Colonic mucosa (tissue), 4 donors: Measurements from ENCODE around the gene PTPRM. TPM values are rescaled to one million over a fixed set of nuclear protein-coding genes. Genes with fewer than 3 reads are reported as not detected.

Experiments used
- DNase-seq: peaks from one replicate; pipeline ENCODE4 v3.0.0-alpha.2; 2020
- H3K27ac ChIP-seq: fragments of 200-600 bp; one replicate; pipeline ENCODE4 v1.8.0; 2021
- H3K27me3 ChIP-seq: fragments of 200-600 bp; one replicate; pipeline ENCODE4 v1.8.0; 2021
- H3K36me3 ChIP-seq: fragments of 200-600 bp; one replicate; pipeline ENCODE4 v1.8.0; 2021
- H3K4me1 ChIP-seq: fragments of 200-600 bp; one replicate; pipeline ENCODE4 v1.8.0; 2021; ENCODE audit warnings: mild to moderate bottlenecking
- H3K4me3 ChIP-seq: fragments of 200-600 bp; one replicate; pipeline ENCODE4 v1.8.0; 2021
- H3K9ac ChIP-seq, 2 donors: one replicate each; pipeline ENCODE4 v1.7.0; 2013; ENCODE audit warnings: control low read depth in 2 of 2, low read depth in 2 of 2, low read length in 2 of 2
- H3K9me3 ChIP-seq: fragments of 200-600 bp; one replicate; pipeline ENCODE4 v1.8.0; 2021
- intact Hi-C: fragments of 100-400 bp; cut with DNase I; formaldehyde crosslinking; loops from one replicate; pipeline ENCODE4 v1.14.1; 2022
- total RNA-seq, 2 donors: library from RNA; stranded (reverse); fragmentation: NEBNext Ultra II Directional in 1 of 2; extraction: Animal tissue kit (Norgen Biotek cat#: 25700) in 1 of 2; gene quantifications; one replicate each; pipeline ENCODE4 v1.2.1, GENCODE V29; 2021
- TF ChIP-seq, protein P1 (sequence below): fragments of 200-600 bp; IDR thresholded peaks from one replicate; pipeline ENCODE4 v1.8.0; 2022; ENCODE audit warnings: antibody characterized with exemption, mild to moderate bottlenecking
- donor health status: healthy.
- donor health status: DM: no; HTN: no; CAD: no.
- donor health status: DM: no; HTN: no; CAD: no.

PTPRM gene
- total RNA-seq, 2 donors from 2014 or later = 8.1 to 13.9 TPM

DNA sequence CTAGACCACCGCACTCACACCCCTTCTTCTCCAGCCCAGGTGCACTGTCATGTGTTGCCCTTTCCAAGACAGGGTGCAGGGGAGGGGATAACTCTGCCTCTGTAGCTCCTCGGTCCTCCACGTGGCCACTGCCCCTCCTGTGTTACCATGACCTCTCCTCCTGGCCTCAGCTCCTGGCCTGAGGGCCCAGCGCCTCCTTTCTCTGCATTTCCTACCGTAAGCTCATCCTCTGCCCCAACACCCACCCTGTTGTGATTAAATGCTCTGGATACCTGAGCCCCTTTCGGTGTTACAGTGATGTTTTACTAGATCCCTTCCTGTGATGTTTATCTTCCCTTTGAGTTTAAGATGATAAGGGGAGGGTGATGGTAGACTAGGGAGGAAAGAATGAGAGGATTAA is 242.3 kb downstream of the PTPRM start:
- DNase-seq = no peak
- no peak overlapping the region for H3K9ac ChIP-seq
- no peak overlapping the region for H3K4me3 ChIP-seq
- no peaks in the 10 kb centered on the region for H3K9me3 ChIP-seq
- intact Hi-C loops = no loop called here
- H3K36me3 ChIP-seq = no peaks in the 10 kb centered on the region
- H3K4me1 ChIP-seq = no peaks in the 10 kb centered on the region
- H3K27ac ChIP-seq = no peak overlapping the region
- H3K27me3 ChIP-seq = no peaks in the 10 kb centered on the region
- TF ChIP-seq, protein P1, sequence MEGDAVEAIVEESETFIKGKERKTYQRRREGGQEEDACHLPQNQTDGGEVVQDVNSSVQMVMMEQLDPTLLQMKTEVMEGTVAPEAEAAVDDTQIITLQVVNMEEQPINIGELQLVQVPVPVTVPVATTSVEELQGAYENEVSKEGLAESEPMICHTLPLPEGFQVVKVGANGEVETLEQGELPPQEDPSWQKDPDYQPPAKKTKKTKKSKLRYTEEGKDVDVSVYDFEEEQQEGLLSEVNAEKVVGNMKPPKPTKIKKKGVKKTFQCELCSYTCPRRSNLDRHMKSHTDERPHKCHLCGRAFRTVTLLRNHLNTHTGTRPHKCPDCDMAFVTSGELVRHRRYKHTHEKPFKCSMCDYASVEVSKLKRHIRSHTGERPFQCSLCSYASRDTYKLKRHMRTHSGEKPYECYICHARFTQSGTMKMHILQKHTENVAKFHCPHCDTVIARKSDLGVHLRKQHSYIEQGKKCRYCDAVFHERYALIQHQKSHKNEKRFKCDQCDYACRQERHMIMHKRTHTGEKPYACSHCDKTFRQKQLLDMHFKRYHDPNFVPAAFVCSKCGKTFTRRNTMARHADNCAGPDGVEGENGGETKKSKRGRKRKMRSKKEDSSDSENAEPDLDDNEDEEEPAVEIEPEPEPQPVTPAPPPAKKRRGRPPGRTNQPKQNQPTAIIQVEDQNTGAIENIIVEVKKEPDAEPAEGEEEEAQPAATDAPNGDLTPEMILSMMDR = no peak

DNA sequence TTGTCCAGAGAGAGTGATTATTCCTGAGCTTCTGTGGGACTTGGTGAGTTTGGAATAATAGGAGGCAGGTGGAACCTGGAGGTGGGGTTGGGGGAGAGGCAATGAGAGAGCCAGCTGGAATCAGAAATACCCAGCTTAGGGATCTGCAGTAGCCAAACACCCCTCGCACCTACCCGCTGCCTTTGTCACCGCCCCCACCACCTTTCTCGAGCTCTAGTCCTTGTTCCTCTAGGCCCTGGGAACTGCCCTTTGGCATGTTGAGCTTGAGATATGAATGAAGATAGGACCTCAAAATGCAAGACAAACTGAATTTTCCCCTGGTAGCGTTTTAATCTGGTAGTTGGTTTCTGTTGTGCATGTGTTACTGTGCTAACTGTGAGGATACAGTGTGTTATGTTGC is 242.9 kb downstream of the PTPRM start:
- Histone ChIP-seq H3K9ac (no peak overlapping the region), H3K36me3 (no peaks in the 10 kb centered on the region), H3K9me3 (no peaks in the 10 kb centered on the region), H3K27ac (no peak overlapping the region), H3K4me3 (no peak overlapping the region), H3K4me1 (no peaks in the 10 kb centered on the region), H3K27me3 (no peaks in the 10 kb centered on the region)
- TF ChIP-seq, protein P1 = no peak
- intact Hi-C loops = no loop called here
- DNase-seq = no peak

DNA sequence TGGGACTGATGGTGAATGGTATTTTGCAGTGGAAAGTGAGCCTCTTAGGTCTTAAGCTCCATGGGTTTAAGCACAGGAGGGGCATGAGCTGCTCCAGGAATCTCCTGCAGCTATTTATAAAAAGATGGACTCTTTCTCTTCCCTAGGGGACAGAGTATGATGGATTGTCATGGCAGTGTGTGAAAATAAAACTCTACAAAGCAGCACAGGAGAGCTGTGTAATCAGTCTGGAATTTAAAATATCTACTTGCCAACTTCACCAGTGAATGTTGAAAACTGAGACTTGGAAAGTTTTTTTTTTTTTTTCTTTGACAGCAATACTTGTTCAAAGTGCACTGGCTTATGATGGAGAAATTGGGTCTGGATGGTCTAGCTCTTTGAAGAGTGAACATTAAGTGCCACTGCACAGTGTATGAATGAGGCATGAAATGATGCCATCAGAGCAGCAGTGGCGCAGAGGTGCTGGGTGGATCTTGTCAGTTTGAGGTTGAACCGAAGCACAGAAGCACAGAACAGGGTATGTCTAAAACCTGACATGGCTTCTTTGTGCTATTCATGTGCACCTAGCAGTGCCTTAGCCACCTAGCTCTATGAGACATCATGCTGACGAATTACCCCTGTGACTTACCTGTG is 245.4 kb downstream of the PTPRM start:
- Histone ChIP-seq H3K9ac (no peak overlapping the region), H3K27me3 (no peaks in the 10 kb centered on the region), H3K4me3 (no peak overlapping the region), H3K36me3 (no peaks in the 10 kb centered on the region), H3K27ac (no peak overlapping the region), H3K4me1 (no peaks in the 10 kb centered on the region), H3K9me3 (no peaks in the 10 kb centered on the region)
- intact Hi-C loops = no loop called here
- TF ChIP-seq, protein P1 = no peak
- no peak for DNase-seq

DNA sequence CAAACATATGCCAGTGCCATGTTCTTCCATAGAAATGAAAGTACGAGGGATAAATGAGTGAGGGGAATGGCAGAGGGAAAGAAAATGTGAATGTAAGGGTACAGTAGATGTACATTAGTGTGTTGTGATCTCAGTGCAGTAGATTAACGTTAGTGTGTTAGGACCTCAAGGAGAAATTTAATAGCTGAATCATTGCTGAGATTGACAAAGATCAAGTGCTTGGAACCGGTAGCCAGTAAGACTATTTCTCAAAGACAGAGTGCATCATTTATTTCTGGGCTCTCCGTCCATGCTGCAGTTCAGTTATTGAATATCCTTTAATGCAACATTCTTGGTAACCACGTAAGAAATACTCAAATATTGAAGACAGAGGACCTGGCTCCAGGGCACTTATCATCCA is 246.0 kb downstream of the PTPRM start:
- H3K9me3 ChIP-seq = no peaks in the 10 kb centered on the region
- intact Hi-C loops = no loop called here
- H3K9ac ChIP-seq = no peak overlapping the region
- TF ChIP-seq, protein P1 = no peak
- H3K27ac ChIP-seq = no peak overlapping the region
- no peaks in the 10 kb centered on the region for H3K4me1 ChIP-seq
- no peak for DNase-seq
- no peaks in the 10 kb centered on the region for H3K27me3 ChIP-seq
- H3K4me3 ChIP-seq = no peak overlapping the region
- no peaks in the 10 kb centered on the region for H3K36me3 ChIP-seq

DNA sequence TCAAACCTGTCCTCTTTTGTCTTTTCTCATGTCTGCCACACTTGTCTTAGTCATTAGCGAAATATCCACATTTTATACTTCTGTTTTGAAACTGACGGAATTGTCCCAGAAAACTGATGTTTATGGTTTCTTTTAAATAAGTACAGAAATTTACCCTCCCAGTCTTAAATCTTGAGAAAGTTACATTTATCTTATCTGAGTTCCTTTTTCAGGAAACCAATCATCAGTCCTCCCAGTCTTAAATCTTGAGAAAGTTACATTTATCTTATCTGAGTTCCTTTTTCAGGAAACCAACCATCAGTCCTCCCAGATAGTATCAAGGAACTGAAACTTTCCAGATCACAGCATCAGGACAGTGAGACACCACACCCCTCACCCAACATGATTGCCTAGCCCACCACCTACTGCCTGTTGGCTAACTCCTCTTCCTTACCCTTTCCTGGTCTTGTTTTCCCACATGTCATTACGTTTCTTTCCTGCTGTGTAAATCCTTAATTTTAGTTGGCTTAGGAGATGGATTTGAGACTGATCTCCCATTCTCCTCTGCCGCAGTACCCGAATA is 247.7 kb downstream of the PTPRM start:
- intact Hi-C loops = no loop called here
- H3K4me3 ChIP-seq = no peak overlapping the region
- TF ChIP-seq, protein P1 = no peak

More for the DNA sequence above, 247.7 kb downstream of the PTPRM start:
- DNase-seq = no peak
- Histone ChIP-seq H3K9ac (no peak overlapping the region), H3K27ac (no peak overlapping the region), H3K4me1 (no peaks in the 10 kb centered on the region), H3K36me3 (no peaks in the 10 kb centered on the region), H3K27me3 (no peaks in the 10 kb centered on the region), H3K9me3 (no peaks in the 10 kb centered on the region)
